Naive B cell (primary cell): ENCODE data around the gene MELTF. TPM values are rescaled to one million over a fixed set of nuclear protein-coding genes. Genes with fewer than 3 reads are reported as not detected.

Source experiments
- ATAC-seq, 2 donors: fragments of 150-1000 bp; cut with Tn5 transposase; 2 replicates each; pipeline ENCODE4 v1.10.0; 2021; ENCODE audit warnings: low read depth in 2 of 2, mild to moderate bottlenecking in 2 of 2, moderate library complexity in 2 of 2
- DNase-seq: peaks from one replicate; pipeline ENCODE4 v3.0.0; 2022
- H3K27ac Mint-ChIP-seq, 6 donors: one replicate each; pipeline ENCODE4 v1.8.0; 2020 to 2022; ENCODE audit warnings: mild to moderate bottlenecking in 6 of 6, mixed read lengths in 6 of 6, moderate library complexity in 5 of 6, inconsistent platforms in 2 of 6
- H3K27me3 Mint-ChIP-seq, 3 donors: one replicate each; pipeline ENCODE4 v1.8.0; 2021 to 2022; ENCODE audit warnings: mixed read lengths in 3 of 3, mild to moderate bottlenecking in 1 of 3
- H3K36me3 Mint-ChIP-seq, 2 donors: one replicate each; pipeline ENCODE4 v1.8.0; 2020 to 2022; ENCODE audit warnings: mixed read lengths in 2 of 2, inconsistent platforms in 1 of 2, mild to moderate bottlenecking in 1 of 2
- H3K4me1 Mint-ChIP-seq, 3 donors: one replicate each; pipeline ENCODE4 v1.8.0; 2020 to 2022; ENCODE audit warnings: mixed read lengths in 3 of 3, inconsistent platforms in 1 of 3, mild to moderate bottlenecking in 1 of 3, moderate library complexity in 1 of 3
- H3K4me3 Mint-ChIP-seq, 8 donors: one replicate each; pipeline ENCODE4 v1.8.0; 2020 to 2022; ENCODE audit warnings: mild to moderate bottlenecking in 8 of 8, mixed read lengths in 8 of 8, moderate library complexity in 8 of 8, inconsistent platforms in 2 of 8
- H3K9me3 Mint-ChIP-seq, 7 donors: one replicate each; pipeline ENCODE4 v1.8.0; 2020 to 2022; ENCODE audit warnings: mixed read lengths in 7 of 7, mild to moderate bottlenecking in 5 of 7, inconsistent platforms in 2 of 7, moderate library complexity in 1 of 7
- polyA plus RNA-seq, 6 donors: library from polyadenylated mRNA; unstranded; fragments of 300-500 nt; fragmentation: Illumina TruSeq; gene quantifications; one replicate each; pipeline ENCODE4 v1.2.3, GENCODE V29; 2021; ENCODE audit warnings: low read depth in 6 of 6

The MELTF gene
- polyA plus RNA-seq, 6 donors from 2014 or later = 0.61 TPM; not detected in 5

DNA sequence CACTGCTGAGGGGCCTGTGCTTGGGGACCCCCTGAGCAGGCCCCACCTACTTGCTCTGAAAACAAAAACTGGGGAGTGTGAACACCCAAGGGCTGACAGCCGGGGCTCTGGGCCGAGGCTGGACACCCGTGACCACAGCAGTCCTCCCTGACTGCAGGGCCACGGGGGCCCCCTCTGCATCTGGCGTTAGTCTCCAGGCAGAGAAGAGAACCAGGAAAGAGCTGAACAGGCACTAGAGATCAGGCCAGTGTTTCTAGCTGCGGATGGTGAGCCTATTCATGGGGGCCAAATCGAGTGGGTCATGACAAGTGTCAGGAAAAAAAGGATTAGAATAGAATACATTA is 17.1 kb downstream of the MELTF start:
- H3K4me3 Mint-ChIP-seq = no peak overlapping the region
- no peak overlapping the region for H3K27ac Mint-ChIP-seq
- no peaks in the 10 kb centered on the region for H3K36me3 Mint-ChIP-seq
- ATAC-seq (no peak), DNase-seq (no peak)
- H3K9me3 Mint-ChIP-seq = peaks cover 0 to 3% (median 0%) of the 10 kb centered on the region in 7 donors
- H3K4me1 Mint-ChIP-seq = no peaks in the 10 kb centered on the region
- H3K27me3 Mint-ChIP-seq = peaks cover 0 to 14% (median 5%) of the 10 kb centered on the region in 3 donors

DNA sequence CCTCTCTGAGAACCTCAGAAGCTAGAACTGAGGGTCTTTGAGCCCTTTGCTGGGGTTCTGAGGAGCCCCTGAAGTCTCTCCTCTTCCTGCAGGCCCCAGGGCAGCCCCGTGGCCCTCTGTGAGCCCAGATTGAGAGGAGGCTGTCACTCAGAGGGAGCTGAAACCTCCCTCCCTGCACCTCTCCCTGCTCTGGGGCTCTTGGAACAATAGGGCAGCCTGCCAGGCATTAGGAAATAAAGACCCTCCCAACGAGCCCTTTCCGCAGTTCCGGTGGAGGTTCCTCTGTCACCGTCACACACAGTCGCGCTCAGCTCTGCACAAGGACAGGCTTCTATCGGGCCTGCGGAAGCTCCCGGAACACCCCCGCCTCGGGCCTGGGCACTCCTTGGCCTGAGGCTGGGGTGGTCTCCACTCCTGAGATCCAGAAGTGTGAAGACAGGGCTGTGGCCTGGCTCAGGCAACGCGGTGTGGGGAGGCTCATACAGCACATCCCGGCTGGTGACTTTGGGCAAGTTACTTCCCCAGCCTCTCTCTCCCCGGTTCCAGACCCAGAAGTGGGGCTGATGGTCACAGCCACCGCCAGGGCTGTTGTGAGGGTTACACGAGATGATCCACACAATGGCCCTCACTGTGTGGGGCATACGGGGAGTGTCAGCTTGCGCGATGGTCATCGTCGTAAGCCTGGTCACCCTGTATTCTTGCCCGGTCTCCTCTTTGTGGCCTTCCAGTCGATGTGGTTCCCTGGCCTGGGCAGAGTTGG is 17.7 kb downstream of the MELTF start:
- Mint-ChIP-seq H3K4me3 (no peak overlapping the region), H3K9me3 (peaks cover 0 to 3% (median 0%) of the 10 kb centered on the region in 7 donors), H3K27me3 (peaks cover 0 to 14% (median 5%) of the 10 kb centered on the region in 3 donors), H3K4me1 (no peaks in the 10 kb centered on the region), H3K27ac (no peak overlapping the region), H3K36me3 (no peaks in the 10 kb centered on the region)
- no peak for ATAC-seq
- no peak for DNase-seq

DNA sequence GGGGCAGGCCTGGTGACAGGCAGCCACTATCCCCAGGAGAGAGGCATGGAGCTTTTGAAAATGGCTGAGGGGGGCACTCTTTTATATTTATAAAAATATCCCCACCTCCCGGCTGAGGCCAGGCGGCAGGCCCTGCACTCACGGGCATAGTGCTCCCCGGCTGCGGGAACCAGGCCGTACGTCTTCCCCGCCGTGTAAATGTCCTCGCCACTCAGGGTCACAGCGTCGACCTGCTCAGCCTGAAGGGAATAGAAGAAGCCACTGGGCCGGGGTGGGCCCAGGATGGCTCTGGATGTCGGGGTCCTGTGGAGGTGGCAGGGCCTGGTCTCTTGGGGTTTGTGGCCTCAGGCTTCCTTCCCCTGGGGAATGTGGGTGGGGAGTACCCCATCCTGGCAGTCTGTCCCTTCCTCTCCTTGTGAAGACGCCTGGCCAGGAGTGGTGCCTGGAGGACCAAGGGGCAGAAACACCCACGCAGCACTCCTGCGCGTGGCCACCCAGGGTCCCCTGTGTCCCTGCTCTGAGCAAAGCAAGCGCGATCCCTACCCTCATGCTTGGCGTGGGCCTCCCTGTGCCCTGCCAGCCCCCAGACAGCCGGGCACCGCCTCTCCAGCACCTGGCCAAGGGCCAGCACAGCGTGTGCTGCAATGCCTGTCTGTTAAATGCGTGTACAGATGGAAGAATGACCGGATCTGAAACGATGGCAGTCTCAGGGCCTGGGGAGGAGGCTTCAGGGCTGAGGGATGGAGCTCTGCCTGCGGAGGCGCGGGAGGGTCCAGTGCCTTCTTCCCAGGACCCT is 18.9 kb downstream of the MELTF start:
- peak overlapping the region in 1 of 6 donors; percentile 81 for H3K27ac Mint-ChIP-seq
- ATAC-seq (no peak), DNase-seq (no peak)
- H3K4me1 Mint-ChIP-seq = no peaks in the 10 kb centered on the region
- peaks cover under 1 to 23% (median 5%) of the 10 kb centered on the region in 3 donors for H3K27me3 Mint-ChIP-seq
- peaks cover 0 to 3% (median 0%) of the 10 kb centered on the region in 7 donors for H3K9me3 Mint-ChIP-seq
- H3K36me3 Mint-ChIP-seq = no peaks in the 10 kb centered on the region
- H3K4me3 Mint-ChIP-seq = no peak overlapping the region

DNA sequence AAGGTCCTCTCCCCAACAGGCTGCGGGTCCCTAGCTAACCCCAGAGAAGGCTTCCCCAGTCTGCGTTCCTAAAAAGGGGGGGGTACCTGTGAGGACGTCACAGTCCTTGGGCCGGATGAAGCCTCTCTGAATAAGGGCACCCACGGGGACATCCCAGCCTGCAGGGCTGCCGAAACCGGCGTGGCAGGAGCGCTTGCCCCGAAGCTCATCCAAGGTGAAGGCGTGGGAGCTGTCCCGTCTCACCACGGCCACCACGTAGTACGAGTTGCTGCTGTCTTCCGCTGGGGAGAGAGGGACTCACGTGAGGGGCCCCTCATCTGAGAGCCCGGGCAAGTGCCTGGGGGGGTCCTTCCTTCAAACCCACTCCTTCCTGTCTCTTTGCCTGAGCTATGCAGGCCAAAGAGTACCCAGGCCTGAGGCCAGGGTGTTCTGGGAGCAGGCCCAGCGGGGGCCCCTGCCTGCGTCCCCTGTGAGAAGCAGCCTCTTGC is 20.0 kb downstream of the MELTF start:
- Mint-ChIP-seq H3K27me3 (peaks cover 12 to 35% (median 15%) of the 10 kb centered on the region in 3 donors), H3K27ac (no peak overlapping the region), H3K36me3 (no peaks in the 10 kb centered on the region), H3K4me3 (no peak overlapping the region), H3K9me3 (peaks cover 0 to 3% (median 0%) of the 10 kb centered on the region in 7 donors), H3K4me1 (peaks cover 0 to 4% (median 0%) of the 10 kb centered on the region in 3 donors)
- no peak for DNase-seq
- no peak for ATAC-seq

DNA sequence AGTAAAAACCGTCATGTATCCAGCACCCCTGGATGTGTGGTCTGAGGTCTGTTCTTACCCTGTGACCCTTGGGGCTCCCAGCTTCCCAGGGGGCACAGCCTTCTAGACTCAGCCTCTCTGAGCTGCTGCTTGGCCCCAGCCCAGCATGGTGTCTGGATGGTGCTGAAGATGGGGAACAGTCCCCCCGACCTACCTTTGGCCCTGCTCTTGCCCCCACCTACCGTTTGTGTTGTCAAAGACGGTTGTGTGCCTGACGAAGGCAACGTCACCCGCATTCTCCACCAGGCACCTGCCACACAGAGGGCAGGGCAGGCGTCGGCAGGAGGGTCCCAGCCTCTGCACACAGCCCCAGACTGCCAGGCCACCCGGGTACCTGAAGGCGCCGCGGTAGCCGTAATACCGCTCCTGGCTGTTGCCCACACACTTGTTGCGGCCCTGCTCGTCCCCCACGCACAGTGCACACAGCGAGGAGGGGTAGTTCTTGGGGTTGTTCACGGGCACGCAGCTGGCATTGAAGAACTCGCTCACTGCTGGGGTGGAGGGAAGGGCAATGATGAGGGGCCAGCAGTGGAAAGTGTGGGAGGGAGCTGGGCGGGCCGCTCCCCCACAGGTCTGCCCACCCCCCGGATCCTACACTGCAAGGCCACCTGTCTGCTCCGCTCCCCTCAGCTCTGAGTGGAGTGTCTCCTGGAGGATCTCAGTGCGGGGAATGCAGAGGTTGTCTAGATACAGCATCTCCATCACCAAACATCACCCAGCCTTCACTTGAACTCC is 21.0 kb downstream of the MELTF start:
- Mint-ChIP-seq H3K27ac (no peak overlapping the region), H3K27me3 (peaks cover 13 to 35% (median 15%) of the 10 kb centered on the region in 3 donors), H3K4me3 (no peak overlapping the region), H3K36me3 (no peaks in the 10 kb centered on the region), H3K4me1 (peaks cover 0 to 7% (median 6%) of the 10 kb centered on the region in 3 donors), H3K9me3 (no peaks in the 10 kb centered on the region)
- ATAC-seq = no peak
- no peak for DNase-seq

DNA sequence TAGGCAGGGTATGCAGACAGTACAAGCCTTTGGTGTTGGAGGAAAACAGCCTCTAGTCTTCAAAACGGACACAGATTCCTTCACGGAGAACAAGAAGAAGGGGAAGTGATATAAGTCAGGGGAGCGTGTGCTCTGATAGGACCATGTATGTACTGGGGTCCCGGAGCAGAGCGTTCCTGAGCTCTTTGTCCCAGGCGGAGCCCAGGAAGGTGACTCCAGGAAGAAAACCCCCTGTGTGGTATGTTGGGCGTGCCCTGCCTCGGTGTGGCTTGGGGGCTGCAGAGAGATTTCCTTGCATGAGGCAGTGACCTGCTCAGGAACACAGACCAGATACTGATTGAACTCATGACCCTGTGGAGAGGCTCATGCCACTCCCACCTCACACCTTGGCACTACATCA is 21.7 kb downstream of the MELTF start:
- H3K27me3 Mint-ChIP-seq = peaks cover 13 to 35% (median 14%) of the 10 kb centered on the region in 3 donors
- ATAC-seq = no peak
- DNase-seq = no peak

DNA sequence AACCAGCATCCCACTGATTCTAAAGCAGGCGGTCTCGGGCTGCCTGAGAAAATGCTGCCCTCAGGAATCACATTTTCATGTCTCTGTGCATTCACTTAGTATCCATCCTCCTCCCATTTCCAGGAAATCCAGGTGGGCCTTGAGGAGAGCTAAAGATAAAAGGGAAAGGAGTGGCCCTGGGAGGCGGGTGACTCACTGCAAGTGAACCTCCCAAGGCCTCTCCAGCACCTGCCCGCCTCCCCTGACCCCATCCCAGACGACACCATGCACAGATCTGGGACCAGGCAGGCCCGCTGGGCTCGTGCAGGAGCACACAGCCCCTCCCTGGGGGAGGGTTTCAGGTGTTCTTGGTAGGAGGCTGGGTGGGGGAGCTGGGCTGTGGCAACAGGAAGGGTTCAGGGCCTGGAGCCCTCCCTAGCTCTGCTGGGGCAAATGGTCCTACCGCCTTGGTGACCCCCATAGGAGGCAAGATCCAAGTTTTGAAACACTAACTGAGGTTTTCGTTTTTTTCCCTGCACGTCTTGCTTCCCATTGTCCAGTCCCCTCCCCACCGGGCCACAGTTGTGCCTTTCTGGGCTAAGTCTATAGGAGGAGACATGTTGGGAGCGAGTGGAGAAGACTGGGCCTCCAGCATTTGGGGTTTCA is 22.2 kb downstream of the MELTF start:
- Mint-ChIP-seq H3K27me3 (peaks cover 13 to 35% (median 14%) of the 10 kb centered on the region in 3 donors), H3K4me1 (peaks cover 0 to 7% (median 6%) of the 10 kb centered on the region in 3 donors), H3K36me3 (no peaks in the 10 kb centered on the region), H3K4me3 (no peak overlapping the region), H3K27ac (no peak overlapping the region), H3K9me3 (no peaks in the 10 kb centered on the region)
- no peak for DNase-seq
- ATAC-seq = no peak

More for the DNA sequence above, 21.7 kb downstream of the MELTF start:
- Mint-ChIP-seq H3K36me3 (no peaks in the 10 kb centered on the region), H3K4me3 (no peak overlapping the region), H3K27ac (no peak overlapping the region), H3K4me1 (peaks cover 0 to 7% (median 6%) of the 10 kb centered on the region in 3 donors), H3K9me3 (no peaks in the 10 kb centered on the region)

DNA sequence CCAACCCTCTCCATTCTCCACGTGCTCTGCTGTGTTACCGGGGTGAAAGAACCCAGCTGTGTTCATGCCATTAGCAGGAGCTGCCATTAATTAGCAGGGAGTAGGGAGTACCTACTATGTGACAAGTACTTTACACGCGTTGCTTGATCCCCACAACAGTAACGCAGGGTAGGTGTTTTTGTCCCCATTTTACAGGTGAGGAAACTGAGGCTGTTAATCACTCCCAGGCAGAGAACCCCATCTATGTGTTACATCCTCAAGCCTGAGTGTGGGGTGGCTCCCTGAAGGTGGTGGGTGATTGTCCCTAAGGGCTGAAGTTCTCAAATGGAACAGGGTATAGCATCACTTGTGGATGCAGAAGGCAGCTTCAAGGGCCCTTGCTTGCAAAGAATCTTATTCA is 22.8 kb downstream of the MELTF start:
- no peak for ATAC-seq
- peaks cover under 1 to 7% (median 6%) of the 10 kb centered on the region in 3 donors for H3K4me1 Mint-ChIP-seq
- no peaks in the 10 kb centered on the region for H3K9me3 Mint-ChIP-seq
- no peak overlapping the region for H3K27ac Mint-ChIP-seq
- DNase-seq = no peak
- H3K4me3 Mint-ChIP-seq = peak overlapping the region in 1 of 8 donors; percentile 21
- H3K27me3 Mint-ChIP-seq = peaks cover 13 to 35% (median 14%) of the 10 kb centered on the region in 3 donors
- H3K36me3 Mint-ChIP-seq = no peaks in the 10 kb centered on the region

DNA sequence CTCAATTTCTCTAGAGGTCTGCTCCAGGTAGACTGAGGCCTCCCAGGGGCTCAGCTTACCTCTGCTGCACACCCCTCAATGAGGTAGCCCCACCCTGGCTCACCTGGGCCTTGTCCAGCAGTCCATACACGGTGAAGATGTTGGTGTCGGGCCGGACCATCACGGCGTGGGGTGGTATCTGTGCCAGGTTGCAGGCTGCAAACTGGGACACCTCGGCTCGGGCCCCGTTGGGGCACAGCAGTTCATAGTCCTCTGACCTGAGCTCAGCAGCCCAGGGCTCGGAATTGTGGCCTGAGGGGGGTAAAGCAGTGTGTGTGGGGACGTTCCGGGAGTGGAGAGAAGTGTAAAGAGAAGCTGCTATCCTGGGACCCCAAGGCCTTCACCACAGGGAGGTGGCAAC is 23.2 kb downstream of the MELTF start:
- Mint-ChIP-seq H3K4me1 (peaks cover 5 to 10% (median 10%) of the 10 kb centered on the region in 3 donors), H3K27ac (no peak overlapping the region)
- ATAC-seq = no peak

DNA sequence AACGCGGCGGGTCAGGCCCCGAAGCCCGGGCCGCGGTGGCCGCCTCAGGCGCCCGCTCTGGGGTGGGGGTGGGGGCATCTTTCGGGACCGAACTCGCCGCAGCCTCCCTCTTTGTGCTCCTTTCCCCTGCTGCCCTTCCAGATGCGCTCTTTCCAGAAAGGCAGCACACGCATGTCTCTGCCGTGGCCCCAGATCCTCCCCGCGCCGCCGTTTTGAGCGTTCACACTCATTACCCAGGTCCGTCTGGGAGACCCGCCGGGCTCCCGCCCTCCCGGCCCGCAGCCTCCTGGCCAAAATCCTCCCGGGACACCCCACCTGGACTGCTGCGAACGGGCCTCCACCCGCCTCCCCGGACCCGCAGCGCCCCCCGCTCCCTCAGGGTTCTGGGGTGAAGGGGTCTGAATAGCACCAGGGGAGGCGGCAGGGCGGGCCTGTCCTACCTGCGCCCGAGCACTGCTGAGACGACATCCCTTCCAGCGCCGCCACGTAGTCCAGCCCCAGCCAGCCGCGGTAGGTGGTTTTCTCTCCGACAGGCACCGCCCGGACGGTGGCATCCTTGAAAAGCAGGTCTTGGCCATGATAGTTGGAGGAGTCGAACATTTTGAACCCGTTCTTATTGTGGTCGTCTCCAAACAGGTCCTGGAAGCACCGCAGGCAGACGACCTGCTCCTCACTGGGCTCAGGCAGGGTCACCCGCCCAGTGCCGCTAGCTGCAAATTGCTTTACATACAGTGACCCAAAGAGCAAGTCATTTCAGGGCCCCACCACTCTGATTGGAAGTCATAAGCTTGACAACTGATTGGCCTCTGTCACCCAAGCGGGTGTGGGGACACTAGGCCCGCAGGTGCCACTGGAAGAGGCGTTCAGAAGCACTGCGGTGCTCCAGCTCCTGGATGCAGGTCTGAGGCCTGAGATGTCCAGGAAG is 25.9 kb downstream of the MELTF start:
- Mint-ChIP-seq H3K36me3 (no peaks in the 10 kb centered on the region), H3K27me3 (peaks cover 13 to 21% (median 14%) of the 10 kb centered on the region in 3 donors), H3K4me1 (peaks cover 5 to 14% (median 12%) of the 10 kb centered on the region in 3 donors), H3K9me3 (no peaks in the 10 kb centered on the region), H3K4me3 (peak overlapping the region; percentile 77 to 93 (median 86)), H3K27ac (peak overlapping the region; percentile 32 to 89 (median 62))
- ATAC-seq (no peak), DNase-seq (no peak)

More for the DNA sequence above, 23.2 kb downstream of the MELTF start:
- H3K27me3 Mint-ChIP-seq = peaks cover 13 to 34% (median 14%) of the 10 kb centered on the region in 3 donors
- H3K4me3 Mint-ChIP-seq = peak overlapping the region in 1 of 8 donors; percentile 21
- no peaks in the 10 kb centered on the region for H3K36me3 Mint-ChIP-seq
- no peaks in the 10 kb centered on the region for H3K9me3 Mint-ChIP-seq
- DNase-seq = no peak

DNA sequence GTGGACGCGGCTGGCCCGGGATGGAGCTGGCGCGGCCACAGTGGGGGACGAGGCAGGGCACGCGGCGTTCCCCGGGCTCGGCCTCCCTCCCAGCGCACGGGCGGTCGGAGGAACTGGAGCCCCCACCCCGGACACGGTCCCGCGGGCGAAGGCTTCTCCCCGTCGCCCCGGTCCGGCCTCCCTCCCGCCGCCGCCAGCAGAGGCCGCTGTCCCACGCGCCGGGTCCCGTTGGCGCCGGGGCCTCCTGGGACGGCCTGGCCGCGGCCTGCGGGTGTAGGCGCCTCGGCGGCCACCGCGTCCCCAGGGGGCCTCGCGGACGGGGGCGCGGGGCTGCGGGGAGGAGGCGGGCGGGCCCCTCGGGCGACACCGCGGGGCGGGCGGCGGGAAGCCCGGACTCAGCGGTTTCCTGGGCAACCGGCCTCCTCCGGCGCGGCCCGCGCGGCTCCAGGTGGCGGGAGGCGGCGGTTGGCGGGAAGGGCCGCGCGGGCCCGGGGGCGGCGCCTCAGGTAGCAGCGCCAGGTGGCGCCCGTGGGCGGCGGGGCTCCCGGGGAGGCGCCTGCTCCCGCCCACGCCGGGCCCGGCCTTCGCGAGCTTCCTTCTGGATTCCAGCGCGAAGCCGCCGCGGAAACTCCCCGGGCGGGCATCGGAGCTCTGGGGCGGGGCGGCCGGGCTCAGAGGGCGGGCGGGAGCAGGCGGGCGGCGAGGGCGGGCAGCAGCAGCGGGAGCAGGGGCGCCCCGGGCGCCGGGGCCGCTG is 26.7 kb downstream of the MELTF start:
- Mint-ChIP-seq H3K4me3 (peak overlapping the region in 3 of 8 donors; percentile 40 to 78 (median 77)), H3K36me3 (no peaks in the 10 kb centered on the region)

More for the DNA sequence above, 26.7 kb downstream of the MELTF start:
- ATAC-seq = peak; percentile 79 to 81
- H3K4me1 Mint-ChIP-seq = peaks cover 5 to 14% (median 12%) of the 10 kb centered on the region in 3 donors
- H3K27me3 Mint-ChIP-seq = peaks cover 13 to 21% (median 14%) of the 10 kb centered on the region in 3 donors
- no peaks in the 10 kb centered on the region for H3K9me3 Mint-ChIP-seq
- peak; percentile 79 for DNase-seq
- peak overlapping the region in 1 of 6 donors; percentile 75 for H3K27ac Mint-ChIP-seq
